ENCODE measurements around the gene CES4A.

Gene CES4A

DNA sequence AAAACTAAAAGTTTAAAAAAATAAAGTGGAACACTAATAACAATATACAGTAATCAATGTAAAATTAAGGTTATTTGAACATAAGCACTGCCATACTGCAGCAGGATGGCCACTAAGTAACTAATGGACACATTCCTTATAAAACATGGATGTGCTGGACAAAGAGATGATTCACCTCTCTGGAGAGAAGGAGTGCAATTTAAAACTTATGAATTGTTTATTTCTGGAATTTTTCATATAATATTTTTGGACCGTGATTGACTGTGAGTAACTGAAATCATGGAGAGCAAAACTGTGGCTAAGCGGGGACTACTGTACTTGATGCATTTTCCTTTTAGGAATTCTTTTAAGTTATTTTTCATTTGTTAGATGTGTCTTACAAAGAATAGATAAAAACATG, 62.4 kb downstream of the CES4A start:
- DNase-seq (ENCODE audit: low read depth, low spot score) = no peak

DNA sequence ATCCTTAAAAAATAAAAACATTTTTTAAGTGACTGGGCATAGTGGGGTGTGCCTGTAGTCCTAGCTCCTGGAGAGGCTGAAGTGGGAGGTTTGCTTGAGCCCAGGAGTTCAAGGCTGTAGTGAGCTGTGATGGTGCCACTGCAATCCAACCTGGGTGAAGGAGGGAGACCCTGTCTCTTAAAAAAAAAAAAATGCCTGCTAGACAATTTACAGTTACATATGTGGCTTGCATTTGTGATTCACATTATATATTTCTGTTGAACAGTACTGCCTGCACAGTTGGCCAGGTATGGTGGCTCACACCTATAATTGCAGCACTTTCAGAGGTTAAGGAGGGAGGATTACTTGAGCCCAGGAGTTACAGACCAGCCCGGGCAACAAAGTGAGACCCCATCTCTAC, 64.0 kb downstream of the CES4A start:
- no peak for DNase-seq (ENCODE audit: low read depth, low spot score)

GRCh38 chr16:67053767-67054334, 65.5 kb downstream of the CES4A start:
- DNase-seq (ENCODE audit: low read depth, low spot score) = no peak

DNA sequence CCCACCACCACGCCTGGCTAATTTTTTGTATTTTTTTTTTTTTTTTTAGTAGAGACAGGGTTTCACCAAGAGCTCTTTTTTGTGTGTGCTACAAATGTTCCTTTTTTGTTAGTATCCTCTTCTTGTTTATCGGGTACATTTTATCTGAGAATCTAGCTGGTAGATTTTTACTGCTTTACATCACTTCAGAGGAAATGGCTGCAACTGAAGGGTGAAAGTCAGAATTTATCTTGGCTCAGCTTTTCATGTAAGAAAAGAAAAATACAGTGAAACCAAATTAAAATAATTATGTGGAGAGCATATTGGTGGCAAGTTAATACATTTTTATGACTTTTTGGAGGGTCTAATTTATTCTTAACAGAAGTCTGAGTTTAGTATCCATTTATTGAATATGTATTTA, 66.5 kb downstream of the CES4A start:
- DNase-seq (ENCODE audit: low read depth, low spot score) = no peak

DNA sequence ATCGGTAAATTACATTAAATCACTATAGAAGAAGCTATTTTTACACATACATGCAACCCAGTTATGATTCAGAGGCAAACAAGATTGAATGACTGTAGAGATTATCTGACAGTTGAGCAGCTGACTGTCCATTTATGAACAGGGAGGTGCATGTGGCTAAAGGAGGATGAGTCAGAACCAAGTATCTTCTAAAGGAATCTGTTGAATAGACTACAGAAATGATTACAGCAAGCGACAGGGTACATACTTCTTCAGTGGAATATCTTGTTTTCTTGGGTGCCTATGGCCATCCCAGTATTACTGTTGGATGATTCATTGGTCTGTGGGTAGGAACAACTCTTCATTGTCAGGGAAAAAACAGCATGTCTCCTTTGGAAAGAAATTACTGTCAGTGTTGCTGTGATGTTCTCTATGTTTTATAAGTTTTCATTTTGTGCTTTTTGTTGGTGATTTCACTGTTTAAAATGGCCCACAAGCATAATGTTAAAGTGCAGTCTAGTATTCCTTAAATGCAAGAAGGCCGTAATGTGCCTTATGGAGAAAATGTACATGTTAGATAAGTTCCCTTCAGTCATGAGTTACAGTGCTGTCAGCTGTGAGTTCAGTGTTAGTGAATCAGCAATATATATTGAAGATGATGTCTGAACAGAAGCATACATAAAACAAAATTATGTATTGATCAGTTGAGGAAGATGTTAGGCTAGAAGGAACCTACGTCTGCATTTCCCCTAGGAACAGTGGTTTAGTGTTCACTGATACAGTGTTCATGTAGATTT, 67.5 kb downstream of the CES4A start:
- peak; percentile 77 for DNase-seq (ENCODE audit: low read depth, low spot score)
